22Rv1 (cell line): ENCODE measurements around the gene JHY.

Experiments used
- CTCF ChIP-seq: fragments of 450-650 bp; IDR thresholded peaks from 2 replicates; pipeline ENCODE4 v1.5.1; 2017; ENCODE audit warnings: mild to moderate bottlenecking
- ZFX ChIP-seq: fragments of 450-650 bp; IDR thresholded peaks from 2 replicates; pipeline ENCODE4 v1.6.1; 2017; ENCODE audit warnings: antibody characterized with exemption, borderline replicate concordance

- TF ChIP-seq CTCF, result no peak
- TF ChIP-seq ZFX, result no peak
Observed at GRCh38 chr11:122984186-122985011, 101.8 kb downstream of the JHY start.
